NCI-H1694 treated with DMSO at 0.1 percent for 48 hours (cell line): Measurements from ENCODE around the gene ANKRD27.
"Not testable (repeated sequence)": the region's sequence is repeated elsewhere in the genome, so short reads cannot be mapped to it uniquely, and the experiment has no call there.

Experiments used
- DNase-seq: peaks from one replicate; lab custom pipeline; 2025; lab: John Stamatoyannopoulos, UW

The ANKRD27 gene

GRCh38 chr19:32652894-32653598 lies 21.9 kb downstream of the ANKRD27 start:
- no peak for DNase-seq

GRCh38 chr19:32652331-32652730 lies 22.6 kb downstream of the ANKRD27 start:
- not testable (repeated sequence) for DNase-seq

GRCh38 chr19:32651729-32652140 lies 23.2 kb downstream of the ANKRD27 start:
- DNase-seq: no peak

GRCh38 chr19:32650671-32651070 lies 24.3 kb downstream of the ANKRD27 start:
- no peak for DNase-seq

- DNase-seq: no peak
Observed at GRCh38 chr19:32649751-32650150, 25.2 kb downstream of the ANKRD27 start.

- DNase-seq: peak; percentile 3
Observed at GRCh38 chr19:32647361-32647760, 27.6 kb downstream of the ANKRD27 start.

GRCh38 chr19:32646556-32646955 lies 28.4 kb downstream of the ANKRD27 start:
- DNase-seq: no peak

- DNase-seq: no peak
Observed at GRCh38 chr19:32642771-32643170, 32.2 kb downstream of the ANKRD27 start.

GRCh38 chr19:32638625-32639024 lies 36.4 kb downstream of the ANKRD27 start:
- no peak for DNase-seq

- DNase-seq: no peak
Observed at GRCh38 chr19:32637480-32637879, 37.5 kb downstream of the ANKRD27 start.

- no peak for DNase-seq
Observed at GRCh38 chr19:32631381-32631780, 43.6 kb downstream of the ANKRD27 start.

- no peak for DNase-seq
Observed at GRCh38 chr19:32630338-32630737, 44.6 kb downstream of the ANKRD27 start.

GRCh38 chr19:32627714-32628270 lies 47.2 kb downstream of the ANKRD27 start:
- no peak for DNase-seq

- DNase-seq: no peak
Observed at GRCh38 chr19:32626969-32627368, 48.0 kb downstream of the ANKRD27 start.

- DNase-seq: no peak
Observed at GRCh38 chr19:32624410-32624809, 50.6 kb downstream of the ANKRD27 start.

GRCh38 chr19:32622002-32622401 lies 53.0 kb downstream of the ANKRD27 start:
- no peak for DNase-seq

- DNase-seq: no peak
Observed at GRCh38 chr19:32619051-32619685, 55.8 kb downstream of the ANKRD27 start.

- no peak for DNase-seq
Observed at GRCh38 chr19:32615569-32615968, 59.4 kb downstream of the ANKRD27 start.

- no peak for DNase-seq
Observed at GRCh38 chr19:32614916-32615315, 60.1 kb downstream of the ANKRD27 start.

- no peak for DNase-seq
Observed at GRCh38 chr19:32613008-32613407, 62.0 kb downstream of the ANKRD27 start.

GRCh38 chr19:32611161-32611560 lies 63.8 kb downstream of the ANKRD27 start:
- no peak for DNase-seq

- DNase-seq: no peak
Observed at GRCh38 chr19:32607479-32607878, 67.5 kb downstream of the ANKRD27 start.

GRCh38 chr19:32606289-32606688 lies 68.7 kb downstream of the ANKRD27 start:
- no peak for DNase-seq
